H1 (cell line): ENCODE results near the gene PRPF6. TPM values are rescaled to one million over a fixed set of nuclear protein-coding genes. Genes with fewer than 3 reads are reported as not detected.

Experiments
- CREB1 ChIP-seq: IDR thresholded peaks from 2 replicates; pipeline ENCODE4 v1.6.1; 2012; ENCODE audit warnings: inconsistent platforms
- CTBP2 ChIP-seq: IDR thresholded peaks from 2 replicates; pipeline ENCODE4 v1.7.0; 2011; ENCODE audit warnings: borderline replicate concordance, mild to moderate bottlenecking, moderate library complexity, mixed read lengths, low read length; ENCODE audit not compliant: insufficient read depth, insufficient read length
- EP300 ChIP-seq, 2 experiments: IDR thresholded peaks; 1 replicate in 1 of 2; 2 replicates in 1 of 2; pipeline ENCODE4 v1.6.1; 2011 to 2012; ENCODE audit warnings: low read depth in 2 of 2, low read length in 2 of 2, mild to moderate bottlenecking in 2 of 2, borderline replicate concordance in 1 of 2, inconsistent platforms in 1 of 2, moderate library complexity in 1 of 2
- FOSL1 ChIP-seq: IDR thresholded peaks from 2 replicates; pipeline ENCODE4 v1.6.1; 2011; ENCODE audit warnings: mild to moderate bottlenecking, low read depth, low read length, moderate library complexity; ENCODE audit not compliant: insufficient read depth
- GABPA ChIP-seq: IDR thresholded peaks from 2 replicates; pipeline ENCODE4 v1.6.1; 2011; ENCODE audit warnings: mild to moderate bottlenecking, low read length, moderate library complexity, borderline replicate concordance; ENCODE audit not compliant: insufficient read depth
- POU5F1 ChIP-seq: IDR thresholded peaks from 2 replicates; pipeline ENCODE4 v1.6.1; 2011; ENCODE audit warnings: low read depth, mild to moderate bottlenecking, low read length, moderate library complexity
- polyA plus RNA-seq, 7 experiments: library from polyadenylated mRNA; depleted of rRNA in 3 of 7; stranded (reverse) in 5 of 7; unstranded in 2 of 7; fragments of >200 nt in 5 of 7; fragments of 200-250 nt in 2 of 7; gene quantifications; 1 replicate in 5 of 7; 2 replicates in 1 of 7; 4 replicates in 1 of 7; pipeline versions ENCODE4 v1.2.1 to v1.2.3, GENCODE V29; 2011 to 2013; ENCODE audit warnings: missing spikeins in 2 of 7, mixed read lengths in 2 of 7
- total RNA-seq: library from RNA; stranded (reverse); fragmentation: NEBNext Ultra II Directional; extraction: Animal tissue kit (Norgen Biotek cat#: 25700); gene quantifications from 2 replicates; pipeline ENCODE4 v1.2.1, GENCODE V29; 2021
- TF ChIP-seq, protein P1 (sequence below), 3 experiments: IDR thresholded peaks; 1 replicate in 2 of 3; 2 replicates in 1 of 3; pipeline versions ENCODE4 v1.5.1 to v1.6.1; 2011; ENCODE audit warnings: low read length in 3 of 3, mild to moderate bottlenecking in 3 of 3, inconsistent platforms in 2 of 3, low read depth in 1 of 3, moderate library complexity in 1 of 3; ENCODE audit not compliant: insufficient read depth in 1 of 3; ENCODE audit errors: control extremely low read depth in 1 of 3

Gene PRPF6
- total and polyA plus RNA-seq, 2 of the 8 experiments (the other 6 are each of a cell fraction or from before 2014, with no cell fraction given) = 27.9 to 76.9 TPM

GRCh38 chr20:64075556-64075955 lies 94.6 kb downstream of the PRPF6 start (continued):
- TF ChIP-seq CTBP2 = no peak
- TF ChIP-seq FOSL1 = no peak
- TF ChIP-seq EP300 (IDR thresholded peaks at IDR 0.05; ENCODE audit: borderline replicate concordance in 1 of 2, low read depth in 2 of 2, low read length in 2 of 2) = no peak
- TF ChIP-seq, protein P1, sequence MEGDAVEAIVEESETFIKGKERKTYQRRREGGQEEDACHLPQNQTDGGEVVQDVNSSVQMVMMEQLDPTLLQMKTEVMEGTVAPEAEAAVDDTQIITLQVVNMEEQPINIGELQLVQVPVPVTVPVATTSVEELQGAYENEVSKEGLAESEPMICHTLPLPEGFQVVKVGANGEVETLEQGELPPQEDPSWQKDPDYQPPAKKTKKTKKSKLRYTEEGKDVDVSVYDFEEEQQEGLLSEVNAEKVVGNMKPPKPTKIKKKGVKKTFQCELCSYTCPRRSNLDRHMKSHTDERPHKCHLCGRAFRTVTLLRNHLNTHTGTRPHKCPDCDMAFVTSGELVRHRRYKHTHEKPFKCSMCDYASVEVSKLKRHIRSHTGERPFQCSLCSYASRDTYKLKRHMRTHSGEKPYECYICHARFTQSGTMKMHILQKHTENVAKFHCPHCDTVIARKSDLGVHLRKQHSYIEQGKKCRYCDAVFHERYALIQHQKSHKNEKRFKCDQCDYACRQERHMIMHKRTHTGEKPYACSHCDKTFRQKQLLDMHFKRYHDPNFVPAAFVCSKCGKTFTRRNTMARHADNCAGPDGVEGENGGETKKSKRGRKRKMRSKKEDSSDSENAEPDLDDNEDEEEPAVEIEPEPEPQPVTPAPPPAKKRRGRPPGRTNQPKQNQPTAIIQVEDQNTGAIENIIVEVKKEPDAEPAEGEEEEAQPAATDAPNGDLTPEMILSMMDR (IDR thresholded peaks at IDR 0.05; ENCODE audit: control extremely low read depth in 1 of 3, insufficient read depth in 1 of 3, low read depth in 1 of 3, low read length in 3 of 3) = no peak
- no peak for TF ChIP-seq GABPA
- no peak for TF ChIP-seq POU5F1
- no peak for TF ChIP-seq CREB1
